Measurements from ENCODE around the gene STXBP1. TPM values are rescaled to one million over a fixed set of nuclear protein-coding genes. Genes with fewer than 3 reads are reported as not detected.

The STXBP1 gene
- total and polyA plus RNA-seq, 2 experiments from 2014 or later: 27.0 to 95.5 TPM

GRCh38 chr9:127722055-127722745 lies 110.1 kb downstream of the STXBP1 start:
- DNase-seq (ENCODE audit: low read depth in 1 of 2, low spot score in 1 of 2): no peak
- no peaks in the 10 kb centered on the region for H3K9me3 ChIP-seq (ENCODE audit: low read depth)
- no peaks in the 10 kb centered on the region for H3K27me3 ChIP-seq
- H3K36me3 ChIP-seq: no peaks in the 10 kb centered on the region
- H3K4me1 ChIP-seq (ENCODE audit: low read depth): peaks cover 5% of the 10 kb centered on the region
- no peak overlapping the region for H3K4me3 ChIP-seq
- TF ChIP-seq, protein P1, sequence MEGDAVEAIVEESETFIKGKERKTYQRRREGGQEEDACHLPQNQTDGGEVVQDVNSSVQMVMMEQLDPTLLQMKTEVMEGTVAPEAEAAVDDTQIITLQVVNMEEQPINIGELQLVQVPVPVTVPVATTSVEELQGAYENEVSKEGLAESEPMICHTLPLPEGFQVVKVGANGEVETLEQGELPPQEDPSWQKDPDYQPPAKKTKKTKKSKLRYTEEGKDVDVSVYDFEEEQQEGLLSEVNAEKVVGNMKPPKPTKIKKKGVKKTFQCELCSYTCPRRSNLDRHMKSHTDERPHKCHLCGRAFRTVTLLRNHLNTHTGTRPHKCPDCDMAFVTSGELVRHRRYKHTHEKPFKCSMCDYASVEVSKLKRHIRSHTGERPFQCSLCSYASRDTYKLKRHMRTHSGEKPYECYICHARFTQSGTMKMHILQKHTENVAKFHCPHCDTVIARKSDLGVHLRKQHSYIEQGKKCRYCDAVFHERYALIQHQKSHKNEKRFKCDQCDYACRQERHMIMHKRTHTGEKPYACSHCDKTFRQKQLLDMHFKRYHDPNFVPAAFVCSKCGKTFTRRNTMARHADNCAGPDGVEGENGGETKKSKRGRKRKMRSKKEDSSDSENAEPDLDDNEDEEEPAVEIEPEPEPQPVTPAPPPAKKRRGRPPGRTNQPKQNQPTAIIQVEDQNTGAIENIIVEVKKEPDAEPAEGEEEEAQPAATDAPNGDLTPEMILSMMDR (IDR thresholded peaks at IDR 0.05; ENCODE audit: low read depth, low read length): no peak
- no peak overlapping the region for H3K27ac ChIP-seq

DNA sequence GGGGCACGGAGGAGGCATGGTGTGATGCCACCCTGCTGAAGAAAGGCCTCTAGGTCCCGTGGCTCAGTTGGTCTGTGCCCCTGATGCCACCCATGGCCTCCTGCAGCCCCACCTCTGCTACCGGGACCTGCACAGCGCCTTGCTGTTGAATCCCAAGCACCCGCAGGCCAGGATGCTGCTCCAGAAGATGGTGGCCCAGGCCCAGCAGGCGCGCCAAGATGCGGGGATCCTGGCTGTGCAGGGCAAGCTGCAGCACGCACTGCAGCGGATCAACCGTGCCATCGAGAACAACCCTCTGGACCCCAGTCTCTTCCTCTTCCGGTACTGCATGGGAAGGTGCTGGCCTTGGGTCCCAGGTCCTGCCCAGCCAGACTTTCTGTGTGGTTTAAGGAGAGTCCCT lies 110.9 kb downstream of the STXBP1 start:
- no peak for DNase-seq (ENCODE audit: low read depth in 1 of 2, low spot score in 1 of 2)
- TF ChIP-seq, protein P1 (IDR thresholded peaks at IDR 0.05; ENCODE audit: low read depth, low read length): no peak
- Histone ChIP-seq H3K27ac (no peak overlapping the region), H3K4me3 (no peak overlapping the region), H3K27me3 (no peaks in the 10 kb centered on the region), H3K9me3 (ENCODE audit: low read depth) (no peaks in the 10 kb centered on the region), H3K4me1 (ENCODE audit: low read depth) (peaks cover 5% of the 10 kb centered on the region), H3K36me3 (no peaks in the 10 kb centered on the region)

GRCh38 chr9:127723444-127723843 lies 111.4 kb downstream of the STXBP1 start:
- H3K27ac ChIP-seq: no peak overlapping the region
- peak in 1 of 2 donors; percentile 74 for DNase-seq (ENCODE audit: low read depth in 1 of 2, low spot score in 1 of 2)
- H3K4me1 ChIP-seq (ENCODE audit: low read depth): peaks cover 5% of the 10 kb centered on the region
- no peaks in the 10 kb centered on the region for H3K9me3 ChIP-seq (ENCODE audit: low read depth)
- H3K4me3 ChIP-seq: no peak overlapping the region
- TF ChIP-seq, protein P1 (IDR thresholded peaks at IDR 0.05; ENCODE audit: low read depth, low read length): peak; percentile 16
- H3K27me3 ChIP-seq: no peaks in the 10 kb centered on the region
- H3K36me3 ChIP-seq: no peaks in the 10 kb centered on the region

GRCh38 chr9:127724012-127724411 lies 111.9 kb downstream of the STXBP1 start:
- Histone ChIP-seq H3K4me3 (no peak overlapping the region), H3K27ac (no peak overlapping the region), H3K27me3 (no peaks in the 10 kb centered on the region), H3K9me3 (ENCODE audit: low read depth) (no peaks in the 10 kb centered on the region), H3K36me3 (no peaks in the 10 kb centered on the region), H3K4me1 (ENCODE audit: low read depth) (peaks cover 5% of the 10 kb centered on the region)
- no peak for DNase-seq (ENCODE audit: low read depth in 1 of 2, low spot score in 1 of 2)
- TF ChIP-seq, protein P1 (IDR thresholded peaks at IDR 0.05; ENCODE audit: low read depth, low read length): no peak

DNA sequence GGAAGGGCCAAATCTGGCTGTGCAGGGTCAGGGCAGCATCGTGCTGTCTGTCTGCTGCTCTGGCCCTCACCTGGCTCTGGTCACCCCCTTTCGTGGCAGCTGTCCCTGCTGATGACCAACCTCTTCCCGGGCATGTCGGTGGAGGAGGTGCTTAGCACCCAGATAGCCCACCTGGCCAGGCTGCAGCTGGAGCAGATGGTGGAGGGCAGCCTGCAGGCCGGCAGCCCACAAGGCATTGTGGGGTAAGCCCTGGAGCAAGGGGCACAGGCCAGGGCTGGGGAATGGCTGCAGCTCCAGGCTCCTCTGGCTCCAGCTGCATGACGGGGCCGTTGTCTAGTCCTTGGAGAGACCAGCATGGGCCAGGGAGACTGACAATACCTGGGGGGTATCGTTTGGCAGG lies 114.8 kb downstream of the STXBP1 start:
- Histone ChIP-seq H3K4me1 (ENCODE audit: low read depth) (peaks cover 5% of the 10 kb centered on the region), H3K9me3 (ENCODE audit: low read depth) (no peaks in the 10 kb centered on the region), H3K27me3 (no peaks in the 10 kb centered on the region), H3K36me3 (no peaks in the 10 kb centered on the region), H3K27ac (no peak overlapping the region), H3K4me3 (no peak overlapping the region)
- TF ChIP-seq, protein P1 (IDR thresholded peaks at IDR 0.05; ENCODE audit: low read depth, low read length): no peak
- no peak for DNase-seq (ENCODE audit: low read depth in 1 of 2, low spot score in 1 of 2)
